GM23338 (cell line): Measurements from ENCODE around the gene SLC39A11. TPM values are rescaled to one million over a fixed set of nuclear protein-coding genes. Genes with fewer than 3 reads are reported as not detected.

ENCODE experiments used
- ATAC-seq: fragments of 200-7000 bp; cut with Tn5 transposase; 3 replicates; pipeline ENCODE4 v1.9.1; 2020
- DNase-seq: peaks from one replicate; pipeline ENCODE4 v3.0.0-alpha.2; 2015; ENCODE audit warnings: low spot score
- H2AFZ ChIP-seq: fragments of 200-600 bp; sonication (generic); 2 replicates; pipeline ENCODE4 v1.8.0; 2016; ENCODE audit warnings: antibody characterized with exemption, mild to moderate bottlenecking, moderate library complexity
- H3F3A ChIP-seq: fragments of 200-600 bp; sonication (generic); replicated peaks from 2 replicates; pipeline ENCODE4 v1.8.0; 2017; ENCODE audit warnings: antibody characterized with exemption, mixed run types, low read depth
- H3K27ac ChIP-seq: fragments of 200-600 bp; sonication (generic); 2 replicates; pipeline ENCODE4 v1.6.1; 2016; ENCODE audit warnings: low read depth
- H3K27me3 ChIP-seq: fragments of 200-600 bp; sonication (generic); 2 replicates; pipeline ENCODE4 v1.8.0; 2016; ENCODE audit warnings: mild to moderate bottlenecking, mixed run types, moderate library complexity; ENCODE audit not compliant: insufficient read depth
- H3K36me3 ChIP-seq: fragments of 200-600 bp; sonication (generic); 2 replicates; pipeline ENCODE4 v1.8.0; 2016; ENCODE audit warnings: mild to moderate bottlenecking; ENCODE audit not compliant: insufficient read depth
- H3K4me1 ChIP-seq: fragments of 200-600 bp; sonication (generic); 2 replicates; pipeline ENCODE4 v1.8.0; 2016; ENCODE audit warnings: mild to moderate bottlenecking, moderate library complexity; ENCODE audit not compliant: insufficient read depth
- H3K4me2 ChIP-seq: fragments of 200-600 bp; sonication (generic); 2 replicates; pipeline ENCODE4 v1.7.1; 2017; ENCODE audit warnings: mixed run types
- H3K4me3 ChIP-seq: fragments of 200-600 bp; sonication (generic); 2 replicates; pipeline ENCODE4 v1.6.1; 2016; ENCODE audit warnings: mixed run types
- H3K79me2 ChIP-seq: fragments of 200-600 bp; sonication (generic); replicated peaks from 2 replicates; pipeline ENCODE4 v1.8.0; 2017; ENCODE audit warnings: mild to moderate bottlenecking; ENCODE audit not compliant: insufficient read depth
- H3K9me2 ChIP-seq: fragments of 200-600 bp; sonication (generic); 2 replicates; pipeline ENCODE4 v1.8.0; 2017; ENCODE audit not compliant: insufficient read depth
- H4K20me1 ChIP-seq: fragments of 200-600 bp; sonication (generic); replicated peaks from 2 replicates; pipeline ENCODE4 v1.8.0; 2017; ENCODE audit warnings: mild to moderate bottlenecking; ENCODE audit not compliant: insufficient read depth
- H3K27ac Mint-ChIP-seq: 2 replicates; pipeline ENCODE4 v1.8.0; 2020; ENCODE audit warnings: inconsistent platforms, mild to moderate bottlenecking, moderate library complexity, mixed read lengths
- H3K27me3 Mint-ChIP-seq: 3 replicates; pipeline ENCODE4 v1.8.0; 2022; ENCODE audit warnings: low read depth, mild to moderate bottlenecking, moderate library complexity, mixed read lengths, inconsistent platforms; ENCODE audit not compliant: insufficient read depth, poor library complexity
- H3K36me3 Mint-ChIP-seq: 3 replicates; pipeline ENCODE4 v1.8.0; 2021; ENCODE audit warnings: low read depth, mild to moderate bottlenecking, inconsistent platforms, moderate library complexity, mixed read lengths
- H3K4me1 Mint-ChIP-seq: 3 replicates; pipeline ENCODE4 v1.8.0; 2020; ENCODE audit warnings: mild to moderate bottlenecking, inconsistent platforms, mixed read lengths
- H3K4me3 Mint-ChIP-seq: 3 replicates; pipeline ENCODE4 v1.8.0; 2021; ENCODE audit warnings: moderate library complexity, mild to moderate bottlenecking, inconsistent platforms, mixed read lengths
- H3K9me3 Mint-ChIP-seq: 3 replicates; pipeline ENCODE4 v1.8.0; 2020; ENCODE audit warnings: moderate library complexity, mild to moderate bottlenecking, inconsistent platforms, mixed read lengths
- CREB1 ChIP-seq: fragments of 250-450 bp; sonication (Bioruptor Pico); IDR thresholded peaks from 2 replicates; pipeline ENCODE4 v1.5.0; 2020; ENCODE audit warnings: low read depth, mild to moderate bottlenecking, moderate library complexity
- EZH2 ChIP-seq: fragments of 200-600 bp; sonication (generic); IDR thresholded peaks from one replicate; pipeline ENCODE4 v1.8.0; 2017; ENCODE audit warnings: antibody characterized with exemption, mild to moderate bottlenecking, low read depth; ENCODE audit not compliant: unreplicated experiment
- EZH2phosphoT487 ChIP-seq: fragments of 200-600 bp; sonication (generic); IDR thresholded peaks from one replicate; pipeline ENCODE4 v1.8.1; 2018; ENCODE audit warnings: antibody characterized with exemption; ENCODE audit not compliant: unreplicated experiment
- JUNB ChIP-seq: IDR thresholded peaks from one replicate; pipeline ENCODE4 v1.6.1; 2016; ENCODE audit warnings: antibody characterized with exemption; ENCODE audit not compliant: unreplicated experiment
- POLR2AphosphoS5 ChIP-seq: IDR thresholded peaks from 2 replicates; pipeline ENCODE4 v1.6.1; 2016; ENCODE audit warnings: antibody characterized with exemption, low read depth
- ZNF114 ChIP-seq: fragments of 250-450 bp; sonication (Bioruptor Pico); IDR thresholded peaks from 2 replicates; pipeline ENCODE4 v1.5.0; 2020; ENCODE audit warnings: mild to moderate bottlenecking, moderate library complexity
- ZNF331 ChIP-seq: fragments of 250-450 bp; sonication (Bioruptor Pico); IDR thresholded peaks from 2 replicates; pipeline ENCODE4 v1.5.0; 2020; ENCODE audit warnings: low read depth, mild to moderate bottlenecking, moderate library complexity
- polyA plus RNA-seq: library from polyadenylated mRNA; unstranded; fragments of >200 nt; fragmentation: Nextera tagmentation; extraction: Ambion mirVana; gene quantifications from 2 replicates; pipeline ENCODE4 v1.2.1, GENCODE V29; 2016
- total RNA-seq: library from RNA; depleted of rRNA; stranded (reverse); fragments of >200 nt; shearing (Covaris generic); gene quantifications from 2 replicates; pipeline ENCODE4 v1.2.3, GENCODE V29; 2014
- TF ChIP-seq, protein P1 (sequence below): IDR thresholded peaks from 2 replicates; pipeline ENCODE4 v1.6.1; 2016; ENCODE audit warnings: antibody characterized with exemption
- TF ChIP-seq, protein P2 (sequence below): fragments of 250-450 bp; sonication (Bioruptor Pico); IDR thresholded peaks from 2 replicates; pipeline ENCODE4 v1.5.0; 2020; ENCODE audit warnings: mild to moderate bottlenecking, moderate library complexity
- TF ChIP-seq, protein P3 (sequence below): IDR thresholded peaks from one replicate; pipeline ENCODE4 v1.6.1; 2018; ENCODE audit warnings: antibody characterized with exemption; ENCODE audit not compliant: unreplicated experiment

Gene SLC39A11
- total and polyA plus RNA-seq, 2 experiments from 2014 or later: 10.8 to 18.1 TPM

DNA sequence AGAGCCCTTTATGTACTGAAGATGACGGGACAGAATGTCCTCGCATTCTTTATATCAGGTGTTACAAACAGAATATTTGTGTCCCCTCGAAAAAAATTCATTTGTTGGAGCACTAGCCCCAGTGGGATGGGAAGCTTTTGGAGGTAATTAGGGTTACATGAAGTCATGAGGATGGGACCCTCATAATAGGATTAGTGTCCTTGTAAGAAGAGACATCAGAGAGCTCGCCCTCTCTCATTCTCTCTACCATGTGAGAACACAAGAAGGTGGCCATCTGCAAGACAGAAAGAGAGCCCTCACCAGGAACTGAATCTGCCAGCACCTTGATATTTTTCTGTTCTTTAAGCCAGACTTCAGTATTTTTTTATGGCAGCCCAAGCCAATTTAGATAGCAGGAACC, 72.4 kb downstream of the SLC39A11 start:
- Mint-ChIP-seq H3K4me3 (no peak overlapping the region), H3K9me3 (peaks cover 6% of the 10 kb centered on the region; the same call in 2 of the 3 replicates), H3K36me3 (peaks cover 9% of the 10 kb centered on the region), H3K27me3 (peaks cover 4% of the 10 kb centered on the region), H3K27ac (no peak overlapping the region), H3K4me1 (peaks cover 2% of the 10 kb centered on the region; the same call in 2 of the 3 replicates)
- 0 out of 2 replicates have a peak, but pooled peaks cover 5% of the 10 kb centered on the region for H3K36me3 ChIP-seq
- H3K27me3 ChIP-seq: no peaks in the 10 kb centered on the region
- no peak overlapping the region for H3K4me3 ChIP-seq
- no peak for ATAC-seq
- TF ChIP-seq ZNF114 (CRISPR knock-in tag) (no peak), POLR2AphosphoS5 (no peak)
- H3K27ac ChIP-seq: no peak overlapping the region
- no peaks in the 10 kb centered on the region for H4K20me1 ChIP-seq
- no peak overlapping the region for H2AFZ ChIP-seq
- no peaks in the 10 kb centered on the region for H3K4me1 ChIP-seq
- no peaks in the 10 kb centered on the region for H3K9me2 ChIP-seq
- H3K4me2 ChIP-seq: no peak overlapping the region
- no peak for DNase-seq
- H3K79me2 ChIP-seq: no peaks in the 10 kb centered on the region
- no peaks in the 10 kb centered on the region for H3F3A ChIP-seq

DNA sequence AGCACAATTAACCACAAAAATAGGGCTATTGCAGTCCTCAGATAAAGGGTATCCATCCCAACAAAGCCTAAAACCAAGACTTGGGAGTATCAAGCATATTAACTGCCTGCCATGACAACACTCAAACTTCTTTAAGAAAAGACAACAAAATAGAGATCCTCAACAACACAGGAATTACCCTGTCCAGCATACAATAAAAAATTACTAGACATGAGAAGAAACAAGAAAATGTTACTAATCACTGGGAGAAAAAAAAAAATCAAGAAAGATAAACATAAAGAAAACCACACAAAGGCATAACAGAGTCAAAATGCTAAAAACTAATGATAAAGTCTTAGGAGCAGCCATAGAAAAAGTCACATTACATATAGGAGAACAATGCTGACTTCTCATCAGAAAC, 73.9 kb downstream of the SLC39A11 start:
- peaks cover 6% of the 10 kb centered on the region; the same call in 2 of the 3 replicates for H3K9me3 Mint-ChIP-seq
- no peaks in the 10 kb centered on the region for H3F3A ChIP-seq

More for the DNA sequence above, 73.9 kb downstream of the SLC39A11 start:
- Histone ChIP-seq H3K9me2 (no peaks in the 10 kb centered on the region), H3K4me3 (no peak overlapping the region), H3K4me1 (peaks cover 5% of the 10 kb centered on the region; the same call in 1 of the 2 replicates), H4K20me1 (no peaks in the 10 kb centered on the region), H3K36me3 (0 out of 2 replicates have a peak, but pooled peaks cover 5% of the 10 kb centered on the region), H3K27ac (no peak overlapping the region), H2AFZ (no peak overlapping the region), H3K4me2 (no peak overlapping the region), H3K27me3 (no peaks in the 10 kb centered on the region), H3K79me2 (no peaks in the 10 kb centered on the region)
- Mint-ChIP-seq H3K4me3 (no peak overlapping the region), H3K27me3 (peaks cover 4% of the 10 kb centered on the region), H3K27ac (no peak overlapping the region), H3K4me1 (peaks cover 9% of the 10 kb centered on the region; the same call in 2 of the 3 replicates), H3K36me3 (peaks cover 9% of the 10 kb centered on the region)
- ATAC-seq (no peak), DNase-seq (no peak)
- TF ChIP-seq, protein P1, sequence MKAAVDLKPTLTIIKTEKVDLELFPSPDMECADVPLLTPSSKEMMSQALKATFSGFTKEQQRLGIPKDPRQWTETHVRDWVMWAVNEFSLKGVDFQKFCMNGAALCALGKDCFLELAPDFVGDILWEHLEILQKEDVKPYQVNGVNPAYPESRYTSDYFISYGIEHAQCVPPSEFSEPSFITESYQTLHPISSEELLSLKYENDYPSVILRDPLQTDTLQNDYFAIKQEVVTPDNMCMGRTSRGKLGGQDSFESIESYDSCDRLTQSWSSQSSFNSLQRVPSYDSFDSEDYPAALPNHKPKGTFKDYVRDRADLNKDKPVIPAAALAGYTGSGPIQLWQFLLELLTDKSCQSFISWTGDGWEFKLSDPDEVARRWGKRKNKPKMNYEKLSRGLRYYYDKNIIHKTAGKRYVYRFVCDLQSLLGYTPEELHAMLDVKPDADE: no peak
- no peak for TF ChIP-seq JUNB
- TF ChIP-seq, protein P2, sequence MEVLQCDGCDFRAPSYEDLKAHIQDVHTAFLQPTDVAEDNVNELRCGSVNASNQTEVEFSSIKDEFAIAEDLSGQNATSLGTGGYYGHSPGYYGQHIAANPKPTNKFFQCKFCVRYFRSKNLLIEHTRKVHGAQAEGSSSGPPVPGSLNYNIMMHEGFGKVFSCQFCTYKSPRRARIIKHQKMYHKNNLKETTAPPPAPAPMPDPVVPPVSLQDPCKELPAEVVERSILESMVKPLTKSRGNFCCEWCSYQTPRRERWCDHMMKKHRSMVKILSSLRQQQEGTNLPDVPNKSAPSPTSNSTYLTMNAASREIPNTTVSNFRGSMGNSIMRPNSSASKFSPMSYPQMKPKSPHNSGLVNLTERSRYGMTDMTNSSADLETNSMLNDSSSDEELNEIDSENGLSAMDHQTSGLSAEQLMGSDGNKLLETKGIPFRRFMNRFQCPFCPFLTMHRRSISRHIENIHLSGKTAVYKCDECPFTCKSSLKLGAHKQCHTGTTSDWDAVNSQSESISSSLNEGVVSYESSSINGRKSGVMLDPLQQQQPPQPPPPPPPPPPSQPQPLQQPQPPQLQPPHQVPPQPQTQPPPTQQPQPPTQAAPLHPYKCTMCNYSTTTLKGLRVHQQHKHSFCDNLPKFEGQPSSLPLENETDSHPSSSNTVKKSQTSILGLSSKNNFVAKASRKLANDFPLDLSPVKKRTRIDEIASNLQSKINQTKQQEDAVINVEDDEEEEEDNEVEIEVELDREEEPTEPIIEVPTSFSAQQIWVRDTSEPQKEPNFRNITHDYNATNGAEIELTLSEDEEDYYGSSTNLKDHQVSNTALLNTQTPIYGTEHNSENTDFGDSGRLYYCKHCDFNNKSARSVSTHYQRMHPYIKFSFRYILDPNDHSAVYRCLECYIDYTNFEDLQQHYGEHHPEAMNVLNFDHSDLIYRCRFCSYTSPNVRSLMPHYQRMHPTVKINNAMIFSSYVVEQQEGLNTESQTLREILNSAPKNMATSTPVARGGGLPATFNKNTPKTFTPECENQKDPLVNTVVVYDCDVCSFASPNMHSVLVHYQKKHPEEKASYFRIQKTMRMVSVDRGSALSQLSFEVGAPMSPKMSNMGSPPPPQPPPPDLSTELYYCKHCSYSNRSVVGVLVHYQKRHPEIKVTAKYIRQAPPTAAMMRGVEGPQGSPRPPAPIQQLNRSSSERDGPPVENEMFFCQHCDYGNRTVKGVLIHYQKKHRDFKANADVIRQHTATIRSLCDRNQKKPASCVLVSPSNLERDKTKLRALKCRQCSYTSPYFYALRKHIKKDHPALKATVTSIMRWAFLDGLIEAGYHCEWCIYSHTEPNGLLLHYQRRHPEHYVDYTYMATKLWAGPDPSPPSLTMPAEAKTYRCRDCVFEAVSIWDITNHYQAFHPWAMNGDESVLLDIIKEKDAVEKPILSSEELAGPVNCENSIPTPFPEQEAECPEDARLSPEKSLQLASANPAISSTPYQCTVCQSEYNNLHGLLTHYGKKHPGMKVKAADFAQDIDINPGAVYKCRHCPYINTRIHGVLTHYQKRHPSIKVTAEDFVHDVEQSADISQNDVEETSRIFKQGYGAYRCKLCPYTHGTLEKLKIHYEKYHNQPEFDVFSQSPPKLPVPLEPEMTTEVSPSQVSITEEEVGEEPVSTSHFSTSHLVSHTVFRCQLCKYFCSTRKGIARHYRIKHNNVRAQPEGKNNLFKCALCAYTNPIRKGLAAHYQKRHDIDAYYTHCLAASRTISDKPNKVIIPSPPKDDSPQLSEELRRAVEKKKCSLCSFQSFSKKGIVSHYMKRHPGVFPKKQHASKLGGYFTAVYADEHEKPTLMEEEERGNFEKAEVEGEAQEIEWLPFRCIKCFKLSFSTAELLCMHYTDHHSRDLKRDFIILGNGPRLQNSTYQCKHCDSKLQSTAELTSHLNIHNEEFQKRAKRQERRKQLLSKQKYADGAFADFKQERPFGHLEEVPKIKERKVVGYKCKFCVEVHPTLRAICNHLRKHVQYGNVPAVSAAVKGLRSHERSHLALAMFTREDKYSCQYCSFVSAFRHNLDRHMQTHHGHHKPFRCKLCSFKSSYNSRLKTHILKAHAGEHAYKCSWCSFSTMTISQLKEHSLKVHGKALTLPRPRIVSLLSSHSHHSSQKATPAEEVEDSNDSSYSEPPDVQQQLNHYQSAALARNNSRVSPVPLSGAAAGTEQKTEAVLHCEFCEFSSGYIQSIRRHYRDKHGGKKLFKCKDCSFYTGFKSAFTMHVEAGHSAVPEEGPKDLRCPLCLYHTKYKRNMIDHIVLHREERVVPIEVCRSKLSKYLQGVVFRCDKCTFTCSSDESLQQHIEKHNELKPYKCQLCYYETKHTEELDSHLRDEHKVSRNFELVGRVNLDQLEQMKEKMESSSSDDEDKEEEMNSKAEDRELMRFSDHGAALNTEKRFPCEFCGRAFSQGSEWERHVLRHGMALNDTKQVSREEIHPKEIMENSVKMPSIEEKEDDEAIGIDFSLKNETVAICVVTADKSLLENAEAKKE (CRISPR knock-in tag): no peak
- TF ChIP-seq CREB1 (CRISPR knock-in tag): no peak
- TF ChIP-seq, protein P3, sequence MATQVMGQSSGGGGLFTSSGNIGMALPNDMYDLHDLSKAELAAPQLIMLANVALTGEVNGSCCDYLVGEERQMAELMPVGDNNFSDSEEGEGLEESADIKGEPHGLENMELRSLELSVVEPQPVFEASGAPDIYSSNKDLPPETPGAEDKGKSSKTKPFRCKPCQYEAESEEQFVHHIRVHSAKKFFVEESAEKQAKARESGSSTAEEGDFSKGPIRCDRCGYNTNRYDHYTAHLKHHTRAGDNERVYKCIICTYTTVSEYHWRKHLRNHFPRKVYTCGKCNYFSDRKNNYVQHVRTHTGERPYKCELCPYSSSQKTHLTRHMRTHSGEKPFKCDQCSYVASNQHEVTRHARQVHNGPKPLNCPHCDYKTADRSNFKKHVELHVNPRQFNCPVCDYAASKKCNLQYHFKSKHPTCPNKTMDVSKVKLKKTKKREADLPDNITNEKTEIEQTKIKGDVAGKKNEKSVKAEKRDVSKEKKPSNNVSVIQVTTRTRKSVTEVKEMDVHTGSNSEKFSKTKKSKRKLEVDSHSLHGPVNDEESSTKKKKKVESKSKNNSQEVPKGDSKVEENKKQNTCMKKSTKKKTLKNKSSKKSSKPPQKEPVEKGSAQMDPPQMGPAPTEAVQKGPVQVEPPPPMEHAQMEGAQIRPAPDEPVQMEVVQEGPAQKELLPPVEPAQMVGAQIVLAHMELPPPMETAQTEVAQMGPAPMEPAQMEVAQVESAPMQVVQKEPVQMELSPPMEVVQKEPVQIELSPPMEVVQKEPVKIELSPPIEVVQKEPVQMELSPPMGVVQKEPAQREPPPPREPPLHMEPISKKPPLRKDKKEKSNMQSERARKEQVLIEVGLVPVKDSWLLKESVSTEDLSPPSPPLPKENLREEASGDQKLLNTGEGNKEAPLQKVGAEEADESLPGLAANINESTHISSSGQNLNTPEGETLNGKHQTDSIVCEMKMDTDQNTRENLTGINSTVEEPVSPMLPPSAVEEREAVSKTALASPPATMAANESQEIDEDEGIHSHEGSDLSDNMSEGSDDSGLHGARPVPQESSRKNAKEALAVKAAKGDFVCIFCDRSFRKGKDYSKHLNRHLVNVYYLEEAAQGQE: no peak
- TF ChIP-seq EZH2phosphoT487: no peak
- TF ChIP-seq ZNF331: no peak
- TF ChIP-seq EZH2: no peak
